Measurements from ENCODE around the gene NKAIN2. TPM values are rescaled to one million over a fixed set of nuclear protein-coding genes. Genes with fewer than 3 reads are reported as not detected.

The NKAIN2 gene
- total and polyA plus RNA-seq, 8 donors: 9.5 to 23.4 (median 18.9) TPM; not detected in 2

DNA sequence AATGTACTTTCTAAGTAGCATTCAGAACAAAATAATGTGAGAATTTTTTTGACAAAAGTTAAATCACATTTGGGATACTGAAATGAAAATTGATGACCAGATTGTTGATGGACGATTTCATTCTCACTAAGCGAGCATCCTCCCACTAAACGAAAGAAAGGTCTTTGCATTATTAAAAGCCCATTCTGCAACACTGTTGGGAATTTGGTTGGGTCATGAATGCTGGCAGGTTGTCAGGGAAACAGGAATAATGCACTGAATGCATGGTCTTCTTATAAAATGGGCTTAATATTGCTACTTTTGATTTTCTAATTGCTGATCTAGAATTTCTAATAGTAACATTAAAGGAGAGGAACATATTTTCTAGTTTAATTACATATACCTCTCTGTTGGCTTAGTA is 229.8 kb downstream of the NKAIN2 start:
- no peak for DNase-seq
- no peak for TF ChIP-seq CTCF (IDR thresholded peaks at IDR 0.05)
- H3K9me3 ChIP-seq: no peaks in the 10 kb centered on the region
- H3K27ac ChIP-seq: no peak overlapping the region
- no peak for ATAC-seq
- H3K4me3 ChIP-seq: no peak overlapping the region
- H3K36me3 ChIP-seq: no peaks in the 10 kb centered on the region
- no peaks in the 10 kb centered on the region for H3K27me3 ChIP-seq
- H3K4me1 ChIP-seq: no peaks in the 10 kb centered on the region
- intact Hi-C loops (cut with DNase I): no loop called here

DNA sequence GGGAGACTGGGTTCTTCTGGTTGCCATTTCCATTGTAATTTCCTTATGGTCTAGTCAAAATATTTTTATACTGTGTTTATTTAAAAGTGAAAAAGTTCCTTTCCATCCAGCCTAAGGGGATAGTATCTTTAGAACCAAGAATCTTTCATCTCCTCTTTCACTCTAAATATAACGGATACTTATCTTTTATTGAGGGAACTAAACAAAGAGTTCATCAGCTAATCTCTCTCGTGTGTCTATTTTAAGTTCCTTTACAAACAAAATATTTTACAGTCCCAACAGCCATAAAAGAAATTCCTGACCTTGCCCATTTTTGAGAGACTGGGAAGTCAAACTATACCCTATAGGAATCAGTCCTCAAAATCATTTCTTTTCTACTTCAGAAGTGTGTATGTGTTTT is 232.7 kb downstream of the NKAIN2 start:
- Histone ChIP-seq H3K27ac (no peak overlapping the region), H3K27me3 (no peaks in the 10 kb centered on the region), H3K36me3 (no peaks in the 10 kb centered on the region), H3K9me3 (no peaks in the 10 kb centered on the region), H3K4me1 (no peaks in the 10 kb centered on the region), H3K4me3 (no peak overlapping the region)
- intact Hi-C loops (cut with DNase I): no loop called here
- no peak for TF ChIP-seq CTCF (IDR thresholded peaks at IDR 0.05)
- ATAC-seq (no peak), DNase-seq (no peak)

GRCh38 chr6:124040655-124041054 is 237.0 kb downstream of the NKAIN2 start:
- no peak for TF ChIP-seq CTCF (IDR thresholded peaks at IDR 0.05)
- no peaks in the 10 kb centered on the region for H3K36me3 ChIP-seq
- no peak overlapping the region for H3K27ac ChIP-seq
- H3K27me3 ChIP-seq: no peaks in the 10 kb centered on the region
- no peaks in the 10 kb centered on the region for H3K4me1 ChIP-seq
- intact Hi-C loops (cut with DNase I): no loop called here
- DNase-seq (no peak), ATAC-seq (no peak)
- no peaks in the 10 kb centered on the region for H3K9me3 ChIP-seq
- H3K4me3 ChIP-seq: no peak overlapping the region

GRCh38 chr6:124052120-124052519 is 248.5 kb downstream of the NKAIN2 start:
- no peaks in the 10 kb centered on the region for H3K36me3 ChIP-seq
- H3K27me3 ChIP-seq: no peaks in the 10 kb centered on the region
- ATAC-seq: no peak
- no peak overlapping the region for H3K4me3 ChIP-seq
- no peaks in the 10 kb centered on the region for H3K4me1 ChIP-seq
- H3K9me3 ChIP-seq: no peaks in the 10 kb centered on the region
- H3K27ac ChIP-seq: no peak overlapping the region
- intact Hi-C loops (cut with DNase I): no loop called here
- TF ChIP-seq CTCF (IDR thresholded peaks at IDR 0.05): no peak
- no peak for DNase-seq

- Histone ChIP-seq H3K27me3 (no peaks in the 10 kb centered on the region), H3K27ac (no peak overlapping the region), H3K36me3 (no peaks in the 10 kb centered on the region), H3K9me3 (no peaks in the 10 kb centered on the region), H3K4me3 (no peak overlapping the region), H3K4me1 (no peaks in the 10 kb centered on the region)
- DNase-seq: no peak
- intact Hi-C loops (cut with DNase I): no loop called here
- TF ChIP-seq CTCF (IDR thresholded peaks at IDR 0.05): no peak
- no peak for ATAC-seq
Observed at GRCh38 chr6:124053315-124053714, 249.7 kb downstream of the NKAIN2 start.
